Neural crest cell (in vitro differentiated cells): ENCODE data around the gene SAMSN1. TPM values are rescaled to one million over a fixed set of nuclear protein-coding genes. Genes with fewer than 3 reads are reported as not detected.
"Not testable (repeated sequence)": the region's sequence is repeated elsewhere in the genome, so short reads cannot be mapped to it uniquely, and the experiment has no call there.

Source experiments
- DNase-seq: peaks from one replicate; pipeline ENCODE4 v3.0.0; 2021; ENCODE audit warnings: low read depth, mixed read lengths, low spot score
- H3K27ac Mint-ChIP-seq: one replicate; pipeline ENCODE4 v1.8.0; 2021; ENCODE audit warnings: mild to moderate bottlenecking, mixed read lengths; ENCODE audit not compliant: unreplicated experiment
- H3K27me3 Mint-ChIP-seq: 2 replicates; pipeline ENCODE4 v1.8.0; 2021; ENCODE audit warnings: low read depth, mild to moderate bottlenecking, mixed read lengths
- H3K36me3 Mint-ChIP-seq: 2 replicates; pipeline ENCODE4 v1.8.0; 2021; ENCODE audit warnings: low read depth, mild to moderate bottlenecking, mixed read lengths
- H3K4me1 Mint-ChIP-seq: 2 replicates; pipeline ENCODE4 v1.8.0; 2021; ENCODE audit warnings: mixed read lengths
- H3K4me3 Mint-ChIP-seq: one replicate; pipeline ENCODE4 v1.8.0; 2021; ENCODE audit warnings: mild to moderate bottlenecking, mixed read lengths
- H3K9me3 Mint-ChIP-seq: 2 replicates; pipeline ENCODE4 v1.8.0; 2021; ENCODE audit warnings: mixed read lengths
- total RNA-seq: library from RNA; stranded (reverse); gene quantifications from 2 replicates; pipeline ENCODE4 v1.2.1, GENCODE V29; 2021
- TF ChIP-seq, protein P1 (sequence below): fragments of 200-600 bp; sonication (generic); conservative IDR thresholded peaks from 2 replicates; pipeline ENCODE4 v1.5.0; 2021; ENCODE audit warnings: antibody characterized with exemption, mild to moderate bottlenecking

The SAMSN1 gene
- total RNA-seq, 1 donor from 2014 or later = not detected

GRCh38 chr21:14520535-14520934 is 25.6 kb downstream of the SAMSN1 start:
- H3K4me3 Mint-ChIP-seq = no peak overlapping the region
- H3K9me3 Mint-ChIP-seq = no peaks in the 10 kb centered on the region
- TF ChIP-seq, protein P1, sequence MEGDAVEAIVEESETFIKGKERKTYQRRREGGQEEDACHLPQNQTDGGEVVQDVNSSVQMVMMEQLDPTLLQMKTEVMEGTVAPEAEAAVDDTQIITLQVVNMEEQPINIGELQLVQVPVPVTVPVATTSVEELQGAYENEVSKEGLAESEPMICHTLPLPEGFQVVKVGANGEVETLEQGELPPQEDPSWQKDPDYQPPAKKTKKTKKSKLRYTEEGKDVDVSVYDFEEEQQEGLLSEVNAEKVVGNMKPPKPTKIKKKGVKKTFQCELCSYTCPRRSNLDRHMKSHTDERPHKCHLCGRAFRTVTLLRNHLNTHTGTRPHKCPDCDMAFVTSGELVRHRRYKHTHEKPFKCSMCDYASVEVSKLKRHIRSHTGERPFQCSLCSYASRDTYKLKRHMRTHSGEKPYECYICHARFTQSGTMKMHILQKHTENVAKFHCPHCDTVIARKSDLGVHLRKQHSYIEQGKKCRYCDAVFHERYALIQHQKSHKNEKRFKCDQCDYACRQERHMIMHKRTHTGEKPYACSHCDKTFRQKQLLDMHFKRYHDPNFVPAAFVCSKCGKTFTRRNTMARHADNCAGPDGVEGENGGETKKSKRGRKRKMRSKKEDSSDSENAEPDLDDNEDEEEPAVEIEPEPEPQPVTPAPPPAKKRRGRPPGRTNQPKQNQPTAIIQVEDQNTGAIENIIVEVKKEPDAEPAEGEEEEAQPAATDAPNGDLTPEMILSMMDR = no peak
- H3K4me1 Mint-ChIP-seq = peaks cover 8% of the 10 kb centered on the region
- no peaks in the 10 kb centered on the region for H3K36me3 Mint-ChIP-seq
- no peak for DNase-seq
- no peak overlapping the region for H3K27ac Mint-ChIP-seq
- no peaks in the 10 kb centered on the region for H3K27me3 Mint-ChIP-seq

- H3K27ac Mint-ChIP-seq = no peak overlapping the region
- TF ChIP-seq, protein P1 = no peak
- H3K4me1 Mint-ChIP-seq = peaks cover 8% of the 10 kb centered on the region
- H3K27me3 Mint-ChIP-seq = no peaks in the 10 kb centered on the region
- DNase-seq = no peak
- H3K36me3 Mint-ChIP-seq = no peaks in the 10 kb centered on the region
- no peaks in the 10 kb centered on the region for H3K9me3 Mint-ChIP-seq
- no peak overlapping the region for H3K4me3 Mint-ChIP-seq
Measured at GRCh38 chr21:14519000-14519399, 27.1 kb downstream of the SAMSN1 start.

DNA sequence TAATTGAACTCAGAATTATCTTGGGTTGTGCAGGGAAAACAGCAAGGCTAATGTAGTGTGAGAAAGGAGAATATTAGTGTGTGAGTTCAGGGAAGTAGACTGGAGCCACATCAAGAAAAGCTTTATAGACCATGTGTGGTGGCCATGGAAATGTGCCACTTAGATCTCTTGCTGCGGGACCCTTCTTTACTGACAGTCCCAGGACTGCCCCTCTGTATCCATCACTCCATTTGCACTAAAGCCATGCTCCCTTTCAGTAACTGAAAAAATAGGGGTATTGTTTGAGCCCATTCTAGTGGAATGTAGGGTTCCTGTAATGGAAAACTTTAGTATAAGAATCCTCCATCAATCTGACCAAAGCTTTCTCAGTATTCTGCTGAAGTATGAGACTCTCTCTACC is 32.3 kb downstream of the SAMSN1 start:
- Mint-ChIP-seq H3K27me3 (no peaks in the 10 kb centered on the region), H3K4me3 (no peak overlapping the region), H3K9me3 (no peaks in the 10 kb centered on the region), H3K27ac (no peak overlapping the region), H3K4me1 (no peaks in the 10 kb centered on the region), H3K36me3 (no peaks in the 10 kb centered on the region)
- TF ChIP-seq, protein P1 = no peak
- no peak for DNase-seq

GRCh38 chr21:14506859-14507457 is 39.2 kb downstream of the SAMSN1 start:
- H3K36me3 Mint-ChIP-seq, H3K9me3 Mint-ChIP-seq, H3K27ac Mint-ChIP-seq, DNase-seq, H3K4me1 Mint-ChIP-seq, H3K4me3 Mint-ChIP-seq, H3K27me3 Mint-ChIP-seq: not testable (repeated sequence)

- H3K9me3 Mint-ChIP-seq = no peaks in the 10 kb centered on the region
- H3K36me3 Mint-ChIP-seq = no peaks in the 10 kb centered on the region
- no peaks in the 10 kb centered on the region for H3K27me3 Mint-ChIP-seq
- no peak overlapping the region for H3K4me3 Mint-ChIP-seq
- no peaks in the 10 kb centered on the region for H3K4me1 Mint-ChIP-seq
- H3K27ac Mint-ChIP-seq = no peak overlapping the region
- DNase-seq = no peak
- TF ChIP-seq, protein P1 = no peak
Measured at GRCh38 chr21:14500873-14501272, 45.2 kb downstream of the SAMSN1 start.

GRCh38 chr21:14499316-14499715 is 46.8 kb downstream of the SAMSN1 start:
- Mint-ChIP-seq H3K4me1 (no peaks in the 10 kb centered on the region), H3K27ac (no peak overlapping the region), H3K36me3 (no peaks in the 10 kb centered on the region), H3K27me3 (no peaks in the 10 kb centered on the region), H3K4me3 (no peak overlapping the region), H3K9me3 (no peaks in the 10 kb centered on the region)
- no peak for DNase-seq
- TF ChIP-seq, protein P1 = no peak
